Stimulated activated CD8-positive, alpha-beta memory T cell treated with anti-CD3 and anti-CD28 coated beads, Interleukin-2, amount 100 ng/mL, for 48 hours (primary cell): ENCODE data around the gene USP13.

Experiments used
- DNase-seq, 2 donors: peaks; one replicate each; pipeline ENCODE4 v3.0.0-alpha.2; 2020; ENCODE audit warnings: low read depth in 2 of 2

USP13 gene

DNA sequence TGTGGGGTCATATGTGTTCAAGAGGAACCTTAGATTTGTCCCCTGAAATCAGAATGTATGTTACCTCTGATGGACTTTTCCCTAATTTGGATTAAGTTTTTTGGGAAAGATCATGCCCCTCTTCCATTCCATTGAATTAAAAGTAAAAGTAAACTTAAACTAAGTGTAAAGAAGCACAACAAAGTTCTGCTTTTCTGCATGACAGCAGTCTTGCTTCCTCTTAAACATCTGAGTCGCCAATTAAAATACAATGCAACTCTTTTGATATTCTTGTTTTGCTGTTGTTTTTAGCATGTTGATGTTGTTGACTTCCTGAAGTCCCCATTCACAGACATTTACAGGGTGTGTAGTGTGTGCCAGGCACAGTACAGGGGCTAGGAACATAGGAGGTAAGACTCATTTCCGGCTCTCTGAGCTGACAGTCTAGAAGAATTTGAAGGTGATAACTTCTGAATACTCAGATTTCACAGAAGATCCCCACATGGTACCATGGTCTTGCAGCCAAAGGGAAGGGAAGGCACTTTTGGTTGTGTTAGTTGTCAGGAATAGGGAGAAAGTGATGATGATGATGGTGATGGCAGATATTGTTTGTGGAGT, 45.0 kb downstream of the USP13 start:
- DNase-seq: no peak

DNA sequence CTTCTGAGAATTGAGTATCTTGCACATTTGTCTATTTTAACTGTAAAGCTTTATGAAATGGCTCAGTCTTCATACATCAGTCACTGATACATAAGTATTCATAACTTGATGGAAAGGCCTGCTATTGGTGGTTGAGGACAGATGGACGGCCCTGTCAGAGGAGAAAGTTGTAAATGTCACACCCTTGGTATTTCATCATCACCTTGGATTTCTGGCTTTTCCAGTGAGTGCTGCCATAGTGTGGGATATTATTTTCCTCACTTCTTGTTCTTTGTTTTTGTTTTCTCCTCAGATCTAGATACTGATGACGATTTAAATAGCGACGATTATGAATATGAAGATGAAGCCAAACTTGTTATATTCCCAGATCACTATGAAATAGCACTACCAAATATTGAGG, 47.9 kb downstream of the USP13 start:
- no peak for DNase-seq

DNA sequence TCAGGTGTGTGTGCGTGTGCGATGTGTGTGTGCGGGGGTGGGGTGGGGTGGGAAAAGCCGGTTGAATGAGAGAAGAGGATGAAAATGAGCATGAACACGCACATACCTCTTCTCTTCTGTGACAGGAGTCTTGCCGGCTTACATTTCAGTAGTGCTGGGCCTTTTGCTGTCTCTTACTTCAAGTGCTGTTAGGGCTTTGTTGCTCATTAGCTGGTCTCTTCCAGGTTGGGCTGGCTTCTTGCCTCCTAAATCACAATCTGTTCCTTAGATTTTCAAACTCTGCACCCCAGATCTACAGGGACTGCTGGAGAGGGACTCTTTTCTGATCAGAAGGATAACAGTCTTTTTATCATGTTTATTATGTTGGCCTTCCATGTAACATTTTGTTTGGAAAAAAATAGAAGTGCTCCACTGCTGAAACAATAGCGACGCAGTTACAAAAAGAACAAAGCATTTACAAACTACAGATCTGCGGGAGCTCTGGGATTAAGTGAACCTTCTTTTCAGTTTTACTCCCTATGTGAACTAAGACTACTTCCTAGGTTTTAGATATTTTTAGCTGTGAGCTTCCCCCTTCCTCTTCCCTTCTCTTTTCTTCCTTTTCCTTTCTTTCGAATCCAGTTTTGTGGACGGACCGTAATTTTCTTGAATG, 48.5 kb downstream of the USP13 start:
- DNase-seq: no peak

DNA sequence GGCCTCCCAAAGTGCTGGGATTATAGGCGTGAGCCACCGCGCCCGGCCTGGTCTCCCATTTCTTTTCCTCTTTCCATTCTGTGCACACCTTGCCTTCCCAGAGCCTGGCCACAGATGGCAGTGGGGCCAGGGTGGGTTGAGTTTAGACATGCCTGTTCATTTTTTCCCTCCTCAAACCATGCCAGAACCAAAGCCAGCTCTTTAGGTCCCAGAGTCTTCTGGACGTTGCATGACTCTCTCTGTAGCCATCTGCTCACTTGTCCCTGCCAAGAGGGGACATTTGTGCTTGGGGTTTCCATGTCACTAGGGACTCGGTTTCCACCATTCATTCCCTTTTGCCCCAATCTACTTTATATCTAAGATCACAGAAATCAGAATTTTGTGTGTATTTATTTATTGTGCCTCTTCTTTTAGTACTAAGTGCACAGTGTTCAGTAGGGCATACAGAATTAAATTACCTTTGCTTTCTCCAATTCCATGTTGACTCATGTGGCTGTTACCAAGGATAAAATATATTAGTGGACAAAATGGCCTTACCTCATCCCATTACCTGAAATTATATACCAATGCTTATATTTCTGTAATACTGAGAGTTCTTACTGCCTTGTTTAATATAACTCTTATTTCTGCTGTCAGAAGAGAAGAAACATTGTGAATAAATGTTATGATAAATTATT, 49.6 kb downstream of the USP13 start:
- no peak for DNase-seq

DNA sequence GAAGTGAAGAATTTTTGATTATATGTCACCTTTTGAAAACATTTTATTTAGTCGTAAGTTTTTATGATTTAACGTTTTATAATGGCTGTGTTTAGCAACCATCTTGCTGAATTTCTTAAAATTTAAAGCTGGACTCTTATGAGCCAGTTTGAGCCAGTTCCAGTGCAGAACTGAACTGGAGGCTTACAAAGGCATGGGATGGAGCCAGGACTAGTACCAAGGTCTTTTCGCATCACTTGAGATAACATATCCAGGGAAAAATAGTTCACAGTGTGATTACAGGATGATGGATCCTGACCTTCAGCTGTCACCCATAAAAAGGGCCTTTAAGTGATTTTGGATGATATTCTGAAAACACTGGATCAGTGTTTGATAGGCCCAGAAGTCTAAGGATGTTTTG, 51.0 kb downstream of the USP13 start:
- DNase-seq: no peak

DNA sequence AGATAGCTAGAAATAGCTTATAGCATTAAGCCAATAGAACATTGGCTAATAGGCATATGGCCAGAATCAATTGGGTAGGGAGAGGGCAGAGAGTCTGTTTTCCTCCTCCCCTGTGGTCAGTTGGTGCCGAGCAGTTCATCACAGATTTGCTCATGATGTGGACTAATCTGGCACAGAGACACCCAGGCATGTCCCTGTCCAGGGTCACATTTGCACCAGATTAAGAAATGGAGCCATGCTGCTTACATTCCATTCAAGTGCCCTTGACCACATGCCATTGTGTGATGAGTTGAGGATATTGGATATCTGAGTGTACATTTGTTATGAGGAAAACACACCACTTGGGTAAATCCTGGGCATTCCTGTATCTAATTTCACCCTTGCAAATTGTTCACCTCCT, 53.4 kb downstream of the USP13 start:
- no peak for DNase-seq

DNA sequence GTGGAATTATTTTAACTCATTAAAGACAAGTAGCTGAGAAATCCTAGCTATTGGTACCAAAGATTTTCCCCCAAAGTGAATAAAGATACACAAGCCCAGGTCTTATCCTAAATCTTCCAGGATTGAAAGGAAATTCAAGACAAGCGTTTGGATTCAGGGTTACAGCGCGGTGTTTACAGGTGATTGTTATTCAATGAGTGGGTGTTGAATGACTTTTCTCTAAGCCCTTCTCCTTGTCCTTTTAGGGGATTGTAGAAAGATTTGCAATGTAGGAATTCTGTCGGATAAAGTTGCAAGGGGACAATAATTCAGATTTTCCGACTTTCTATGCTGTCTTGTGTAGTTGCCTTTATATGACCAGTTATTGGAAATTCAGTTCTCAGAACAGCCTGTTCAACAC, 57.2 kb downstream of the USP13 start:
- no peak for DNase-seq

DNA sequence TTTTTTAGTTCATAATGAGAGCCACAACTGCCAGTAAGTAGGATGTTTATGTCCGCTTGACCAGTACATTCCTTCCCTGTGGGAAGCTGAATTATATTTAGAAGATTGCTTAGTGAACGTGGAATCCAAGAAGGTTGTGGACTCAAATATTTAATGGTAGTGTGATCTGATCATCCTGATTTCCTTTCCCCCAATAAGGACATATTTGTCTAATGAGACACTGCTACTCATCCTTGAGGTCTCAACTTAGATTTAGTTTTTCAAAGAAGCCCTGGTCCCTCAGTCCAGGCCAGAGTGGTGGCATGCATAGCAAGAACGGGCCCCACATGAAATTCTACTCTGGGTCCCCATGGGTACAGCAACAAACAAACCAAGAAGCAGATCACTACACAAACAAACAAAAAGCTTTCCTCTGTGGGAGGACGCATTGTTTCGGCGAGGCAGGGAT, 60.8 kb downstream of the USP13 start:
- DNase-seq: no peak

DNA sequence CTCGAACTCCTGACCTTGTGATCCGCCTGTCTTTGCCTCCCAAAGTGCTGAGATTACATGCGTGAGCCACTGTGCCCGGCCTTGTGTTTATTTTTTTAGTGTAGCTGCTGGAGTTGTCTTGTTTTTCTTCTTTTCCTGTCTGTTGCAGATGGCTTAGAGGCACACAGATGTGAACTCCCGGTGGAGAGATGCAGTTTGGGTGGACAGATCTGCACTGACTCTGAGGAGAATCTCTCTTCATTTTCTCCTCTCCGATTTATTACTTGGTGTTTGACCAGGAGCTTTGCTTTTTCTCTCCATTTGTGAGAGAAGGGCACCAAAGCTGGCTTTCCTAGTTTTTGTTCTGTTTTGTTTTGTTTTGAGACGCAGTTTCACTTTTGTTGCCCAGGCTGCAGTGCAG, 62.7 kb downstream of the USP13 start:
- DNase-seq: no peak

DNA sequence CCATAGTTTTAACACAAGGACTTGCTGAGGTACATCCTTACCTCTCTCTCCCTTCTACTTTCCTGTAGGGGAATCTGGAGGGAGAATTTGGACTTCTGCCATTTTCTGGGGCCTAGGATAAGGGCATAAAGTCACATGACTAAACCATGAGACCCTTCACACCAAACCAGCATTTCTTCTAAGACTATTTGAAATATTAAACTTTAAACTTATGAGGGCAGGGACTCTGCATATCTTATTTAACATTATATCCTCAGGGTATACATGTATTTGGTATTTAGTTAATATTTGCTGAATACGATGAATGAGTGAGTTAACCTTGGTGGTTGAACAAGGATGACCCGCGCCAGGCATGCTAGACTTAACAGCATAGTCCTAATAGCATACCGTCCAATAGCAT, 63.4 kb downstream of the USP13 start:
- DNase-seq: no peak

DNA sequence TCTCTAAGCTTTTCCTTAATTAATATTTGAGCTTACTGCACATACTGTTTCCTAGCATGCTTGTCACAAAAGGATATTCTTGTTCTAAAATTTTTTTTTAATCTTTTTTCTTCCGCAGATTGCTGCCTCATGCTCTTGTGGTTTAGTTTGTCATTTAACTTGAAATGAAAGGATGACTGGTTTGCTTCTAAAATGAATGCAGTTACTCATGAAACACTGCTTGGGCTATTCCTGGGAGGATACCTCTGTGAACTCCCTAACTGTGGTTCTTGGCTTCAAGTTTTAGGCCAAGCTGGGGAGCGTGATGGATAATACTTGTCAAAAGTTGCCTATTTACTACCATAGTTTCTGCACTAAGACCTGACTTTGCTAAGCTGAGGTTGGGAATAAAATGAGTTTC, 64.0 kb downstream of the USP13 start:
- DNase-seq: no peak

DNA sequence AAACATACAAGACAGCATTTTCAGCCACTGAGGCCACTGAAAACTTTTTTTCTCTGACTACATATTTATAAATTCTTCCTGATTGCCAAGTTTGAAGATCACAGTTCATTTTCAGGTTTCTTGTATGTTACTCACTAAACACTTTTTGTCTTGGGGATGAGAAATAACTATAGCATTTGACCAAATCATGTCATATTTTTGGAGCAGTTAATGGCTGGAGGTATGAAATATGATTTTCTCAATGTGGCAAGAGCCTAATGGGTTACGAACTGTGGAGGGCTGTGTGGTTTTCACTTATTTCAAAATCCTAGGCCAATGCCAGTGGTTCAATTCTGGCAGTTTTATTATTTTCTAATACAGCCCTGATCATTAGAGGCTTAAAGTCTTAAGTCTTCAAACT, 64.4 kb downstream of the USP13 start:
- DNase-seq: no peak

DNA sequence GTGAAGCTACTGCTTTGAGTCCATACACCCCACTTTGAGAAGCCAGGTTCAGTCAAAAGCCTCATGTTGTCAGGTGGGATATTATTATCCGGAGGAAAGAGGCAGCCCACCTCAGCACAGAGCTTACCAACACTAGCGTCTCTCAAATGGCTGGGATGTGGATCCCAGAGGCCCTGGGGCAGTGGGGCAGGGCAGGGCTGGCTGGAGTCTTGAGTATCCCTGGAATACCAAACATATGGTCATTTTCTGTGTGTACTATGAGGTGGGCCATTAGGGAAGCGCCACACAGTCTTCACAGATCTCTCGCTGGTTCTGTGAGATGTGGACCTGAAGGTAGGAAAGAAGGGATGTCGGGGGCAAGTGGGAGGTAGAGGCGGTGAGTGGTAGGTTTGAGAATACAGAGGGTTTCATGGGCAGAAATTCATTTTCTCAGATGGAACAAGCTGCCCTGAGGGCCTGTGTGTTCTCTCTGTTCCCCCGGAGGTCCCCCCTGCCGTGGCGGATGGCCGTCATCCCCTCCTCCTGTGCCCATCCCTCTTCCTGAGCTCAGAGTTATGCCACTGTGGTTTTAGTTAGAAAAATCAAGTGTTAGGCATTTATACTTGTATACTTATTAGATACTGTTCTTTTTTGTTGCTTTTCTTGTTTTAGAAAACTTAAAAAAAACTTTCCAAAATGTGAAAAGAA, 66.4 kb downstream of the USP13 start:
- no peak for DNase-seq

DNA sequence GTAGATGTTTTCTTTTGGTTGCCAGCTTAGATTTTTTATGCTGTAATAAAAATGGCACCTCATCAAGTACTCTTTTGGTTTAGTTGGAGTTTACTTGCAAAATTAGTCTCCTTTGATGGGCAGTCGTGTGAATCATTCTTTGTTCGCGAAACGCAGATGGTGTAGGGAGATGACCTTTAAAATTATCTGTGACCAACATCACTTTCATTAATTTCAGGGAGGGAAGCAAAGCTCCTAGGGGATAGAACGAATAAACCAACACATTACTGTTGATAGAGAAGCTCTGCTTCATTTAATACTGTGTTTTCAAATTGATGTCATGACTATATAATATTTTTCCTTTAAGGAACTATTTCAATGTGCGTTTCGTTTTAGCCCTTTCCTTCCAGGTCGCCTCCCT, 67.4 kb downstream of the USP13 start:
- DNase-seq: no peak

DNA sequence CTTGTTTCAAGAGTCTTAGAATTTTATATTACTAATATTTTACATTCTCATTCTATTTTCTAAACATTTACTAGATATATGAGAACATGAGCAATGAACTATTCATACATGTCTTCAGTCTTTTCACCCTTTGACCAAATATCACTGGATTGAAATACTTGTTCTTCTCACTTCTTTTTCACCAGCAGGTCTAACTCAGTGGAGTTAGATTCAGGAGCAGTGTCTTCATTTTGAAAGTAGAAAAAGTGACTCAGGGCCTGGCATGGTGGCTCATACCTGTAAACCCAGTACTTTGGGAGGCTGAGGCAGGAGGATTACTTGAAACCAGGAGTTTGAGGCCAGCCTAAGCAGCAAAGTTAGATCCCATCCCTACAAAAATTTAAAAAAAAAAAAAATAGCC, 70.8 kb downstream of the USP13 start:
- DNase-seq: no peak

DNA sequence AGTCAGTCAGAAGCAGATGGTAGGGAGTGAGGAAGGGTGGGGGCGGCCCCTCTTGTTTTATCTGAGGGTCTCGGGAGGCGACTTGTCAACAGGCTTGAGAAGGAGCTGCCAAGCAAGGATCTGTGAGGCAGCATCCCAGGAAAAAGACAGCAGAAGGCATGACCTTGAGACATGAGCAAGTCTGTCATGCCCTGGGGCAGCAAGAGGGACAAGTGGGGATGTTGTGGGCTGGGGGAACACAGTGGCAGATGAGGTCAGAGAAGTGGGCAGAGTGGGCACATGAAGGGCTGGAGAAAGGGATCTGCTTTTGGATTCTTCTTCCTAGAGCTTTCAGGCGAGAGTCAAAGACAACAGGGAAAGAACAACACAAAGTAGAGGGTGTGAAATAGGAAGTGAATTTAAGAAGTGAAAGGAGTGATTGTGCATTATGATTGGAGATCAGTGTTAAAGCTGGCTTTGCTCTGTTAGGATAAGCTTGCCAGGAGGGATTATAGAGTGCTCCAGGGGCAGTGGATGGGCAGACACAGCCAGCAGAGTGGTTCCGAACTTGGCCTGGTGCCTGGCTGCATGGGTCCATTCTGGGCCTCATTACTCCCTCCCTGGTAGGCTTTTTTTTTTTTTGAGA, 73.3 kb downstream of the USP13 start:
- DNase-seq: no peak

DNA sequence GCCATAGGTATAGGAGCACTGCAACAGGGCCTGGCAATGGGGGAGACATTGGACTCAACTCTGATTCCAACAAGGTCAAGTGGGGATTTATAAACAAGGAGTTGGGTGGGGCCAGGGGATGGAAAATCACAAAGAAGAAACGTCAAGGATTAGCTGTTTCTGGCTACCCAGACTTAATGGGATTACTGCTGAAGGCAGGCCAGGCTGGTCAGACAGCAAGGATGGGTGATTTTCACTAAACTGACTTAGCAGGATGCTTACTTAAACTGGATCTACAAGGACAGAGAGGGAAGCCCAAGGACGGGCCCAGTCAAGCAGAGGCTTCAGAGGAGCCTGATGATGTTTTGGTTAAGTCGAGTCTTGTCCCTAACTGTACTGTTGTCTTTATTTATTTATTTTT, 76.2 kb downstream of the USP13 start:
- no peak for DNase-seq

DNA sequence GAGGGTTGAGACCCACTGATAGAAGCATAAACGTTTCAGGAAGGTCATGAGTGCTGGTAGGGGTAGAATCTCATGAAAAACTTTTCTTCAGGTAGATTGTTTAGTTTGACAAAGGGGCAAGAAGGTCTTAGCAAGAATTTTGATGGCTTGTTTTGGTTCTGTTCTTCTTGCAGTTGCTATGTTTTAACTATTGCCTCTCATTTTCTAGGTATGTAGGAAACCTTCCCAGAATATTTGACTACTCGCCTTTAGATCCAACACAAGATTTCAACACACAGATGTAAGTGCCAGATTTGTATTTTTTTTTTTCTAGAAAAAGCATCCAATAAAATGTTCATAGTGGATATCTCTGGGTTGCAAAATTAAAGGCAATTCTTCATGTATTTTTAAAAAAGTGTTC, 77.1 kb downstream of the USP13 start:
- no peak for DNase-seq

DNA sequence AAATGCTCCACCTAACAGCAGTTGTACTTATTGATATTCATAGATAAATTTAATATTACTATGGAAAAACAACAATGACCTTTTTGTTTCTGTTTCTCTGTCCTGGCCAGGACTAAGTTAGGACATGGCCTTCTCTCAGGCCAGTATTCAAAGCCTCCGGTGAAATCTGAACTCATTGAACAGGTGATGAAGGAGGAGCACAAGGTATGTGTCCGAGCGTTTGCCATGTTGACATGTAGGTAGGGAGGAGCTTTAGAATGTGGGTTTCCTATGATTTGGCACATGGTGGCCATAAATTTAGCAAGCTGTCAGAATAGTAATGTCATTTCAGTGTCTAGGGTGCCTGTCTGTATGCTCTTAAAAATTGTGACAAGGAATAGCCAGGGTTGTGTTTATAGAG, 77.7 kb downstream of the USP13 start:
- no peak for DNase-seq

DNA sequence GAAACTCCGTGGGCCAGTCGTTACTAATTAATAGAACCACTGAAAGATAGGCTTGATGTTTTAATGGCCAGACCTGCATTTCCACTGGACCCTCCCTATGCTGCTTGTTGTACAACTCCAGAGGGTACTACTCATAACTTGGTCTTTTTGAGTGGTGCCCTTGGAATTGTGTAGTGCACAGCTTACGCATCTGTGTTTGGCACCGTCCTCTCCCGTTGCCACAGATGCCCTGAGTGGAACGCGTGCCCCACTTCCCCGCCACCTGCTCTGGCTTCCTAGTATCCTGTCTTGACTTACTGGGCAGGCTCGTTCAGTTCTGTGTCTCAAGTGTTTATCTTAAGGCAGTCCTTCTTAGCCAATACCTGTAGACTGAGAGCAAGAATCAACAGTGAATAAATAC, 78.7 kb downstream of the USP13 start:
- no peak for DNase-seq

DNA sequence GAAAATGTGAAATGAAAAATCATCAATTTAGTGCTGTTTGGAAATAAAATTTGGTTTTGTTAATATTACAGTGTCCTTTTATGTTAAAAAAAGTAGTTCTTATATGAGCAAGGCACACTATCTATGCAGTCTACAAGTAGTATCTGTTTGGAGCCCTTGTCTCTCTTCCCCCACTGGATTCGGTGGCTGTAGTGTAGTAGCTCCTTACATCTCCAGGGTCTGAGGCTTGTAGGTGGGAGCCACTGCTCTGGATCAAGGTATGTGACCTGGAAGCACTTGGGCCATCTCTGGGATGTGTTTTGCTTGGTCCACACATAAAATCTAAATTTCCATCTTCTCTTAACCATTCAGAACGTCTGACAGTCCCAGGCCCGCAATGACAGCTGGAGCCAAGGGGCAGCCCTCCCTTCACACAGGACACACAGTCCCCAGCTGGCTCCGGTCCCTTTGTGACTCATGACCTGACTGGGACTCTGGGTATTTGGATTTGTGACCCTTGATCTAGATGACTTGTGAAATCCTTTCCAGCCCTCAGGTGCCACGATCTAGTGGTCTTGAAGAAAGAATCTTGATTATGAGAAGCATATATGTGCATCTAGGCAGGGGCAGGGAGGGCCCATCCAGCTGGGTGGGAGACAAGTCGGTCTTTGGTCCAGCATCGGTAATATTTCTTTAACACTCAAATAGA, 80.0 kb downstream of the USP13 start:
- DNase-seq: no peak

DNA sequence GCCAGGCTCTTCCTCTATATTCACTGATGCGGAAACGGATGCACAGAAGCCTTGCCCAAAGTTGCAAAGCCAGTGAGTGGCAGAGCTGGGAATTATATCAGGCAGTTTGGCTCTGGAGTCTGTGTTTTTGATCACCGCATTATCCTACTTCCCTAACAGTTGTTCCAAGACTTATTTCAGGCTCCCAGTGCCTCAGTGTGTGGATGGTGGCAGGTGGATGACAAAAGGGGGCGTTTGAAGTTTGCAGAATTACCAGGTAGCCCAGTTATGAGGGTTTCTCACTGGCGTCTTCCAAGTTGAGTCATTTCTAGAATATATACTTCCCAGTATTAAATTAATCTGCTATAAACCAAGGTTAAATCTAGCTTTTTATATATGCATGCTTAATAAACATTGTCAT, 81.0 kb downstream of the USP13 start:
- DNase-seq: no peak
